Body of pancreas (tissue), 4 donors: Measurements from ENCODE around the gene TBX2. TPM values are rescaled to one million over a fixed set of nuclear protein-coding genes. Genes with fewer than 3 reads are reported as not detected.

ENCODE experiments used
- ATAC-seq: fragments of 150-250 bp; one replicate; pipeline ENCODE4 v1.9.1; 2016
- DNase-seq, 4 donors: peaks; one replicate each; pipeline ENCODE4 v3.0.0-alpha.2; 2019
- H3K27ac ChIP-seq, 4 donors: fragments of 200-600 bp; sonication (generic); 1 replicate in 3 of 4; 2 replicates in 1 of 4; pipeline versions ENCODE4 v1.5.1 to v1.6.1; 2016 to 2019; ENCODE audit warnings: mild to moderate bottlenecking in 1 of 4, mixed read lengths in 1 of 4, moderate library complexity in 1 of 4
- H3K27me3 ChIP-seq, 2 donors: fragments of 200-600 bp; sonication (generic); one replicate each; pipeline ENCODE4 v1.6.0; 2016; ENCODE audit warnings: mild to moderate bottlenecking in 1 of 2
- H3K36me3 ChIP-seq, 2 donors: fragments of 200-600 bp; sonication (generic); replicated peaks in 1 of 2; 2 replicates each; pipeline ENCODE4 v1.5.1; 2016; ENCODE audit warnings: low read depth in 2 of 2; ENCODE audit not compliant: insufficient read depth in 1 of 2
- H3K4me1 ChIP-seq: fragments of 200-600 bp; sonication (generic); one replicate; pipeline ENCODE4 v1.6.0; 2016
- H3K4me3 ChIP-seq, 2 donors: fragments of 200-600 bp; sonication (generic); 1 replicate in 1 of 2; 2 replicates in 1 of 2; pipeline ENCODE4 v1.5.1; 2016 to 2019
- H3K9me3 ChIP-seq, 3 donors: fragments of 200-600 bp; sonication (generic); 1 replicate in 2 of 3; 2 replicates in 1 of 3; pipeline ENCODE4 v1.5.1; 2016
- POLR2A ChIP-seq, 3 donors: fragments of 450-650 bp; IDR thresholded peaks; one replicate each; pipeline ENCODE4 v1.6.1; 2016; ENCODE audit warnings: antibody characterized with exemption in 3 of 3, mild to moderate bottlenecking in 2 of 3
- WGBS, 2 donors: methylation state at CpG; one replicate each; pipeline ENCODE4 v1.1.5; 2017; 5-methylcytosine and 5-hydroxymethylcytosine counted together
- intact Hi-C: fragments of 100-400 bp; cut with DNase I; formaldehyde crosslinking; loops from one replicate; pipeline ENCODE4 v1.15.1; 2023
- total RNA-seq, 2 donors: library from RNA; depleted of rRNA; stranded (reverse); fragments of >200 nt; gene quantifications; one replicate each; pipeline ENCODE4 v1.1.0, GENCODE V29; 2016
- TF ChIP-seq, protein P1 (sequence below), 7 experiments: fragments of 450-650 bp in 4 of 7; fragments of 200-600 bp in 3 of 7; sonication (generic) in 3 of 7; IDR thresholded peaks; one replicate each; pipeline ENCODE4 v1.5.1; 2016 to 2019; ENCODE audit warnings: antibody characterized with exemption in 7 of 7

Gene TBX2
- total RNA-seq, 2 donors from 2014 or later: 4.9 to 6.9 TPM

GRCh38 chr17:61402978-61403800, 3.5 kb downstream of the TBX2 start:
- H3K4me1 ChIP-seq: peaks cover 54% of the 10 kb centered on the region
- ATAC-seq (no peak), DNase-seq (no peak)
- no peak for TF ChIP-seq POLR2A (IDR thresholded peaks at IDR 0.05)
- TF ChIP-seq, protein P1, sequence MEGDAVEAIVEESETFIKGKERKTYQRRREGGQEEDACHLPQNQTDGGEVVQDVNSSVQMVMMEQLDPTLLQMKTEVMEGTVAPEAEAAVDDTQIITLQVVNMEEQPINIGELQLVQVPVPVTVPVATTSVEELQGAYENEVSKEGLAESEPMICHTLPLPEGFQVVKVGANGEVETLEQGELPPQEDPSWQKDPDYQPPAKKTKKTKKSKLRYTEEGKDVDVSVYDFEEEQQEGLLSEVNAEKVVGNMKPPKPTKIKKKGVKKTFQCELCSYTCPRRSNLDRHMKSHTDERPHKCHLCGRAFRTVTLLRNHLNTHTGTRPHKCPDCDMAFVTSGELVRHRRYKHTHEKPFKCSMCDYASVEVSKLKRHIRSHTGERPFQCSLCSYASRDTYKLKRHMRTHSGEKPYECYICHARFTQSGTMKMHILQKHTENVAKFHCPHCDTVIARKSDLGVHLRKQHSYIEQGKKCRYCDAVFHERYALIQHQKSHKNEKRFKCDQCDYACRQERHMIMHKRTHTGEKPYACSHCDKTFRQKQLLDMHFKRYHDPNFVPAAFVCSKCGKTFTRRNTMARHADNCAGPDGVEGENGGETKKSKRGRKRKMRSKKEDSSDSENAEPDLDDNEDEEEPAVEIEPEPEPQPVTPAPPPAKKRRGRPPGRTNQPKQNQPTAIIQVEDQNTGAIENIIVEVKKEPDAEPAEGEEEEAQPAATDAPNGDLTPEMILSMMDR (IDR thresholded peaks at IDR 0.05): no peak
- peaks cover 0 to 66% of the 10 kb centered on the region in 2 donors for H3K27me3 ChIP-seq
- no peak overlapping the region for H3K27ac ChIP-seq
- no peak overlapping the region for H3K4me3 ChIP-seq
- intact Hi-C loops: no loop called here
- WGBS, 2 donors: 7 to 18% methylated on average over 46 to 55 of the region's 55 CpGs
- H3K36me3 ChIP-seq: no peaks in the 10 kb centered on the region
- H3K9me3 ChIP-seq: no peaks in the 10 kb centered on the region

GRCh38 chr17:61403801-61404662, 4.4 kb downstream of the TBX2 start:
- DNase-seq (no peak), ATAC-seq (no peak)
- H3K9me3 ChIP-seq: no peaks in the 10 kb centered on the region
- peaks cover 46% of the 10 kb centered on the region for H3K4me1 ChIP-seq
- peaks cover 0 to 67% of the 10 kb centered on the region in 2 donors for H3K27me3 ChIP-seq
- intact Hi-C loops: no loop called here
- no peaks in the 10 kb centered on the region for H3K36me3 ChIP-seq
- peak overlapping the region in 1 of 4 donors; percentile 8 for H3K27ac ChIP-seq
- WGBS, 2 donors: 13 to 22% methylated on average over 5 to 65 of the region's 66 CpGs
- TF ChIP-seq, protein P1 (IDR thresholded peaks at IDR 0.05): no peak
- no peak for TF ChIP-seq POLR2A (IDR thresholded peaks at IDR 0.05)
- no peak overlapping the region for H3K4me3 ChIP-seq

DNA sequence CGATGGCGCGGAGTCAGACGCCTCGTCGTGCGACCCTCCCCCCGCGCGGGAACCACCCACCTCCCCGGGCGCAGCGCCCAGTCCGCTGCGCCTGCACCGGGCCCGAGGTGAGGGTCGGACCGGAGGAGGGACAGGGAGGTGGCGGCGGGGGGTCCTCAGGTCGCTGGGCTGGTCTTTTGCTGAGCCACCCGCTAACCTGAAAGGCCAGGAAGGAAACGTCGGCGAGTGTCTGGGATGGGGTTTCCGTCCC, 4.9 kb downstream of the TBX2 start:
- DNase-seq (no peak), ATAC-seq (no peak)
- WGBS, 2 donors: 7% methylated on average over 27 of the region's 27 CpGs; no CpG with 5 or more reads in 1 of the 2 donors
- no peaks in the 10 kb centered on the region for H3K9me3 ChIP-seq
- intact Hi-C loops: no loop called here
- no peak for TF ChIP-seq POLR2A (IDR thresholded peaks at IDR 0.05)
- TF ChIP-seq, protein P1 (IDR thresholded peaks at IDR 0.05): no peak
- peaks cover 0 to 62% of the 10 kb centered on the region in 2 donors for H3K27me3 ChIP-seq
- no peak overlapping the region for H3K4me3 ChIP-seq
- H3K27ac ChIP-seq: peak overlapping the region in 1 of 4 donors; percentile 8
- no peaks in the 10 kb centered on the region for H3K36me3 ChIP-seq
- H3K4me1 ChIP-seq: peaks cover 40% of the 10 kb centered on the region

DNA sequence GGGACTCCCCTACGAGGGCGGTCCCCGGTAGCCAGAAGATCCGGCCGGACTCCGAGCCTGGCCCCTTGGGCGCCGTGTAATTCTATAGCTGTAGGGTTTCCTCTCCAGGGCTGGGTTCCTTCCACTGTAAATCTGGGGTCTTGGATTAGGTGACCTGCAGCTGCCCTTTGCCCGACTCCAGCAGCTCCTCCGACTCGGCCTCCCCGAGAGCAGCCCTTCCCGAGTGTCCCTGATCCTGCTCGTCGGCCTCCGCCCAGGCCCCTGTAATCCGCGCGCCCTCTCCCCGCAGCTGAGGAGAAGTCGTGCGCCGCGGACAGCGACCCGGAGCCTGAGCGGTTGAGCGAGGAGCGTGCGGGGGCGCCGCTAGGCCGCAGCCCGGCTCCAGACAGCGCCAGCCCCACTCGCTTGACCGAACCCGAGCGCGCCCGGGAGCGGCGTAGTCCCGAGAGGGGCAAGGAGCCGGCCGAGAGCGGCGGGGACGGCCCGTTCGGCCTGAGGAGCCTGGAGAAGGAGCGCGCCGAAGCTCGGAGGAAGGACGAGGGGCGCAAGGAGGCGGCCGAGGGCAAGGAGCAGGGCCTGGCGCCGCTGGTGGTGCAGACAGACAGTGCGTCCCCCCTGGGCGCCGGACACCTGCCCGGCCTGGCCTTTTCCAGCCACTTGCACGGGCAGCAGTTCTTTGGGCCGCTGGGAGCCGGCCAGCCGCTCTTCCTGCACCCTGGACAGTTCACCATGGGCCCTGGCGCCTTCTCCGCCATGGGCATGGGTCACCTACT, 5.5 kb downstream of the TBX2 start:
- Histone ChIP-seq H3K9me3 (no peaks in the 10 kb centered on the region), H3K4me3 (no peak overlapping the region), H3K4me1 (peaks cover 42% of the 10 kb centered on the region), H3K27ac (peak overlapping the region in 1 of 4 donors; percentile 17), H3K27me3 (peaks cover 0 to 63% of the 10 kb centered on the region in 2 donors), H3K36me3 (no peaks in the 10 kb centered on the region)
- intact Hi-C loops: no loop called here
- TF ChIP-seq POLR2A (IDR thresholded peaks at IDR 0.05): no peak
- TF ChIP-seq, protein P1 (IDR thresholded peaks at IDR 0.05): no peak
- ATAC-seq (no peak), DNase-seq (peak in 1 of 4 donors; percentile 11)
- WGBS, 2 donors: 13% methylated on average over 68 of the region's 71 CpGs; no CpG with 5 or more reads in 1 of the 2 donors
